GM12864 (cell line): ENCODE measurements around the gene PTPRD.

Experiments
- DNase-seq: peaks from one replicate; pipeline ENCODE4 v3.0.0-alpha.2; 2011; ENCODE audit warnings: low read depth
- H3K4me3 ChIP-seq: 2 replicates; pipeline ENCODE4 v1.5.1; 2011; ENCODE audit warnings: mild to moderate bottlenecking, low read depth, low read length, control low read depth
- CTCF ChIP-seq: IDR thresholded peaks from 2 replicates; pipeline ENCODE4 v1.5.1; 2011; ENCODE audit warnings: low read depth, mild to moderate bottlenecking, moderate library complexity, low read length, control low read depth, inconsistent platforms; ENCODE audit errors: missing control alignments

Gene PTPRD

GRCh38 chr9:8447601-8448000 lies 2165.2 kb downstream of the PTPRD start:
- no peak for TF ChIP-seq CTCF

GRCh38 chr9:8437876-8438275 lies 2174.9 kb downstream of the PTPRD start:
- H3K4me3 ChIP-seq = no peak overlapping the region
- no peak for TF ChIP-seq CTCF
- no peak for DNase-seq

More at GRCh38 chr9:8447601-8448000, 2165.2 kb downstream of the PTPRD start:
- DNase-seq = no peak
- H3K4me3 ChIP-seq = no peak overlapping the region

GRCh38 chr9:8437259-8437658 lies 2175.5 kb downstream of the PTPRD start:
- no peak for DNase-seq
- no peak for TF ChIP-seq CTCF
- H3K4me3 ChIP-seq = no peak overlapping the region

- no peak overlapping the region for H3K4me3 ChIP-seq
- TF ChIP-seq CTCF = no peak
- DNase-seq = no peak
Measured at GRCh38 chr9:8436786-8437185, 2176.0 kb downstream of the PTPRD start.

- no peak for DNase-seq
- no peak for TF ChIP-seq CTCF
- no peak overlapping the region for H3K4me3 ChIP-seq
Measured at GRCh38 chr9:8434621-8435020, 2178.2 kb downstream of the PTPRD start.

- no peak for TF ChIP-seq CTCF
- DNase-seq = no peak
- no peak overlapping the region for H3K4me3 ChIP-seq
Measured at GRCh38 chr9:8432224-8432623, 2180.6 kb downstream of the PTPRD start.

GRCh38 chr9:8431505-8431904 lies 2181.3 kb downstream of the PTPRD start:
- no peak for TF ChIP-seq CTCF
- no peak overlapping the region for H3K4me3 ChIP-seq

More at GRCh38 chr9:8431505-8431904, 2181.3 kb downstream of the PTPRD start:
- no peak for DNase-seq
